GM19043 (cell line): ENCODE data around the gene MTTP.

Source experiments
- ATAC-seq: cut with Tn5 transposase; IDR thresholded peaks from one replicate; pipeline ENCODE4 v1.9.1; 2021; ENCODE audit warnings: low read depth; ENCODE audit not compliant: unreplicated experiment

Gene MTTP

DNA sequence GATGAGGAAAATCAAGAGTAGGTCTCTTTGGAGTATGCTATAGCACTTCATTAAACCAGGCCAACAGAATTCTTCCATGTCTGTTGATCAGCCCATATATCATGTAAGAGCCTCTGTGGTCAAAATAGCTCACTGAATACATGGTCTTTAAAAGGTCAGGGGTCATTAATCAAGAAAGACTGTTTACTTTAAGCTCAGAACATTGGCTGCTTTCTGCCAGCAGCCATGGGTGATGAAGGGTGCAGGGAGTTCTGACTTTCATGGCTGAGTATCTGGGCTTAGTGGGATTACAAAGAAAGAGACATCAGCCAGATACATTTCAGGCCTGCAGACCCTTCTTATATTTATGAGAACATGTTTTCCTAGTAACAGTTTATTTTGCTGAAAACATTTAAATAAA is 90.1 kb downstream of the MTTP start:
- ATAC-seq: no peak

DNA sequence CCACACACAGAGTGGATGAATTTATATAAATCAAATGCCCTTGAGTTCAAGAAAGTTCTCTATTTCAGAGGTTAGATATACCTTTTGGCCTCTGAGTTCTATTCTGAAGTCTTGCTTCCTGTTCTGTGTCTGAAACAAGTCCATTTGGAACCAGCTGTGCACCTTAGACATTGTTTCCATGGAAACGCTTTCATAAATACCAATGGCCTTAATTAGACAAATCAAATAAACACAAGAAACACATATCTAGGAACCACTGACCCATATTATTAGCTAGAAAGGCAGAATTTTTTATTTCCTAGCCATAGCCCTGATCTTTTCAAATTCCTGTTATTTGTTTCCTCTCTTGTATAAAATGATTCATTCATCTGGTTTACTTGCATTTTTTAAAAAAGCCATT is 91.4 kb downstream of the MTTP start:
- no peak for ATAC-seq

DNA sequence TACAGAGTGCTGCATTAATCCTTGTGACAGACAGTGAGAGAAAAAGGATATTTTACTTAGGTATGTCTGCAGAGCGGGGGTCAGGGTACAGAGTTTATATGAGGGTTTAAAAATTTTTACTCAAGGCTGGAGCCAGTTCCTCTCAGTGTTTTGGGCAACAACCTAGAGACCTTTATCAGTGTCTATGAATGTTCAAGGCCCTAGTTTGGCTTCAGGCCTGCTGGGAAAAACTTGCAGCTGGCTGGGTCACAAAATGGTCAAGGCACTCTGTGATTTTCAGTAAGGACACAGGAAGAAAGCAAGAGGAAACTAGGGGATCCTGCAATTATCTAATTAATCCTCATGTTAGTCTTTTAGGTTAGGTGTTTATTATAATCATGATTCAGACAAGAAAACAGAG is 93.8 kb downstream of the MTTP start:
- ATAC-seq: no peak

DNA sequence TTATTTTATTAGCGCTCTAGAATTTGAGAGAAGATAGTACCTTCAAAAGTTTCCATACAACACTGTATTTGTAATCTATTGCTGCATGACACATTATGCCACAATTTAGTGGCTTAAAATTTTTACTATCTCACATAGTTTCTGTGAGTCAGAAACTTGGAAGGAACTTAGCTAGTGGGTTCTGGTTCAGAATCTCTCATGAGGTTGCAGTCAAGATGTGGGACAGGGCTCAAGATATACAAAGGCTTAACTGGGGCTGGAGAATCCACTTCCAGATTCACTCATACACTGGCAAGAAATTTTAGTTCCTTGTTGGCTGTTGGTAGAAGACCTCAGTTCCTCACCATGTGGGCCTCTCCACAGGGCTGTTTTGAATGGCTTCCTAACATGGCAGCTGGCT is 94.5 kb downstream of the MTTP start:
- ATAC-seq: no peak

DNA sequence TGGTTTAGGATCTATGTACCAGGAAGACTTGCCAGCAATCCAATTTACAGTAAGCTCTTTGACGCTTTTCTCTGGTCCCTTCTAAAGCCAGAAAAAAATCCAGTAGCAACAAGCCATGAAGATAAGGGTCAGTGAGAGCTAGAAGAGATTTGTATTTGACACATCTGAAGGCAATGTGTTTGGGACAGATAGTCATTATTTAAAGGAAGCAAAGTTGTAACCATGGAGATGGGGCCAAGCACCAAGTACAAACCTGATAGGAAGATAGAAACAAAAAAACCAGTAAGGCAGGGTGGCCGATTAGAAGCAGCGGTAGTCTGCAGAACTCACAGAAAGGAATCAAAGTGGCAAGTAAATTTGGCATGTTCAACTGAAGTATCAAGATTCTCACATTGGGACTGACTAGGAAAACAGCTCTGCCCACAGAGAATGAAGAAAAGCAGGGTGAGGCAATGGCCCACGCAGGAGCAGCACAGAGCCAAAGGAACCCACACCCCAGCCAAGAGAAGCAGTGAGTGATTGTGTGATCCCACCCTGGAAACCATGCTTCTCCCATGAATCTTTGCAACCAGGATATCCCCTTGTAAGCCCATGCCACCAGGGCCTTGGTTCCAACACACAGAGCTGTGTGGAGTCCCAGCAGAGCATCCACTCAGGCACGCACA is 95.9 kb downstream of the MTTP start:
- ATAC-seq: no peak
